HL-60/S4 treated with phorbol 12-myristate 13-acetate at 8.2 ng/mL for 4 days and 3 days (cell line): ENCODE data around the gene CMTM4.
"Not testable (repeated sequence)": the region's sequence is repeated elsewhere in the genome, so short reads cannot be mapped to it uniquely, and the experiment has no call there.

Experiments used
- in situ Hi-C: fragments of 300-500 bp; cut with MboI; formaldehyde crosslinking; loops from 2 replicates; pipeline ENCODE4 v1.15.0; 2022; ENCODE audit warnings: low sequenced_read_pairs

Gene CMTM4

DNA sequence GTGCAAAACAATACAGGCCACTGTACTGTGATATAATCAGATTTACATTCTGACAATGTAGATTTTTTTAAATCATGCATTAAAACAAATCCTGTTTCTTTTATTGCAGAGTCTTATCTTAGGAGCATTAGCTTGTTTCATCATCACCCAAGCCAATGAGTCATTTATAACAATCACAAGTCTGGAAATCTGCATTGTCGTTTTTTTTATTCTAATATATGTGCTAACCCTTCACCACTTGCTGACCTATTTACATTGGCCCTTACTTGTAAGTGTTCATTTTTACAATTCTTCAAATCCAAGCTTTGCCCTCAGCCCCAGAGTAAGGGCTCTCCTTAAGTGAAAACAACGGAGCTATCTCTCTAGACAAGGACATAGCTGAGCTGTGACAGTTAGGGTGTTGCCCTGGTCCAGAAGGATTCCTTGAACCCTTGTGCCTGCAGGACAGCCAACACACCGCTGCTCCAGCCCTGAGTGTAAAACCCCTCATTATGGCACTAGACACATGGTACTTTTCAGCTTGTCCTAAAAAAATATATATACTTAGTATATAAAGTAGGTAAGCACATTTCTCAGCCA, 126.6 kb downstream of the CMTM4 start:
- in situ Hi-C loops = no loop called here

DNA sequence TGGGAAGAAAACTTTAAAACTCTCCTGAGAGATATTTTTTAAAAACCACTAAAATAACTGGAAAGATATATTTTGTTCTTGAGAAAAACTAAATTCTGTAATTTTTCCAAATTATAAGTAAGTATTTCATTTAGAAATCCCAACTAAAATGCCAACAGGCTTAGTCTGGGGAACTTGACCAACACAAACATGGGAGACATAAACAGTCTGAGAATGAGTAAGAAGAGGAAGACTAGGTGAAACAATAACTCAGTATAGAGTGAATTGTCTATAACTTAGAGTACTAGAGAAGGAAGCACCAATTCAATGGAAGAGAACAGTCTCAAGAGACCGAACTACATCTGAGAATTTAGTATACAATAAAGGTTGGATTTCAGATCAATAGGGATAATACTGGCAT, 127.4 kb downstream of the CMTM4 start:
- in situ Hi-C loops = no loop called here

DNA sequence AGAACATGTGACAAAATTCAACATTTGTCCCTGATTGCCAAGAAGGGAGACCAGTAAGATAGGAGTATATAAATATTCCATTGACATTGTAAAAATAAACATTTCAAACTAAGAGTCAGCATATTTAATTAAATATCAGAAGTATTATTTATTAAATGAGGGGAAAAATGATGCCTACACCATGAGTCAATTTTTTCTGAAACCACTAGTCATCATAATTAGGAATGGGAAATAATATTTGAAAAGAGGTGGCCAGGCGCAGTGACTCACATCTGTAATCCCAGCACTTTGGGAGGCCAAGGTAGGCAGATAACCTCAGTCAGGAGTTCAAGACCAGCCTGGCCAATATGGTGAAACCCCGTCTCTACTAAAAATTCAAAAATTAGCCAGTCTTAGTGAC, 128.2 kb downstream of the CMTM4 start:
- in situ Hi-C loops = no loop called here

DNA sequence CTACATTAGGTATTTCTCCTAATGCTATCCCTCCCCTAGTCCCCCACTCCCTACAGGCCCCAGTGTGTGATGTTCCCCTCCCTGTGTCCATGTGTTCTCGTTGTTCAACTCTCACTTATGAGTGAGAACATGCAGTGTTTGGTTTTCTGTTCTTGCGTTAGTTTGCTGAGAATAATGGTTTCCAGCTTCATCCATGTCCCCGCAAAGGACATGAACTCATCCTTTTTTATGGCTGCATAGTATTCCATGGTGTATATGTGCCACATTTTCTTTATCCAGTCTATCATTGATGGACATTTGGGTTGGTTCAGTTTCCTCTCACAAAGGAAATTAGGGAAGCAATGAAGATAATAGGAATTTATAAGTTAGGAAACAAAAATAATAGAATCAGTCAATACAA, 129.3 kb downstream of the CMTM4 start:
- in situ Hi-C loops = not testable (repeated sequence)

DNA sequence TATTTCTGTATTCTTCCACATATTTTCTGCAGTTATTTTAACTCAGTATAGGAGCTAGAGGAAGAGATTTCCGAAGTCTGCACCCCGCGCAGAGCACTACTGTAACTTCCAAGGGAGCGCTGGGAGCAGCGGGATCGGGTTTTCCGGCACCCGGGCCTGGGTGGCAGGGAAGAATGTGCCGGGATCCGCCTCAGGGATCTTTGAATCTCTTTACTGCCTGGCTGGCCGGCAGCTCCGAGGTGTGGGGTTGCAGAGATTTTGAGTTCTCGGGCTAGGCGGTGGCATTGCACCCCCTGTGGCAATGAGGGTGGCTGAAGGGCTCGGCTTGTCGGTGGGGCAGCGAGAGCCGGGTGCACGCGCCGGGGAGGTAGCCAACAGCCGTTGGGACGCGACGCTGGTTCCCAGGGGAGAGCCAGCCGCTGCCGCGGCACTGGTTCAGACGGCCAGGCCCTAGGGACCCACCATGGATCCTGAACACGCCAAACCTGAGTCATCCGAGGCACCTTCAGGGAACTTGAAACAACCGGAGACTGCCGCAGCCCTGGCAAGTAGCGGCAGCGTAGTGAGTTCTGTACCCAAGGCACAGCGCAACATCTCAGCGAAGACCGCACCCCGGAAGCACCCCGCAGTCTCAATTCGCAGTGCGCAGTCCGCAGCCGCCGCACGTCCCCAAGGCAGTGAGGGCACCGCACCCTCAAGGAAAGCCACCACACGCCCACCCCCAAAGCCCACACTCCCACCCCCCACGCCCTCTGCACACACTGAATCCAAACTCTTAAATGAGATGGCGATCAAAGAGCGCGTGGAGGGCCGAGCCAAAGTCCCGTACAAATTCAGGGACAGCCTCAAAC, 130.3 kb downstream of the CMTM4 start, which contains the start of gene CMTM1:
Gene CMTM1, plus strand, starts transcription at position 389 of the 851 bp plus-strand sequence. Its CDS starts 75 bp downstream, at position 464.
- in situ Hi-C loops = no loop called here
